SK-N-SH (cell line): ENCODE data around the gene CDH3. TPM values are rescaled to one million over a fixed set of nuclear protein-coding genes. Genes with fewer than 3 reads are reported as not detected.
A peak's percentile ranks its signal among the peaks of the same experiment; 100 is the strongest.

Experiments
- CTCF ChIA-PET: fragments of 300-600, 350-600 bp; formaldehyde crosslinking; extraction: SDS; loops from one replicate; lab custom pipeline; 2021; lab: Yijun Ruan, JAX
- POLR2A ChIA-PET: fragments of 350-600 bp; sonication (Branson Sonifier 250); formaldehyde crosslinking; extraction: SDS; loops from one replicate; lab custom pipeline; 2020; ENCODE audit warnings: antibody characterized with exemption, inconsistent platforms; lab: Yijun Ruan, JAX
- DNase-seq: peaks from one replicate; pipeline ENCODE4 v3.0.0; 2012
- H2AFZ ChIP-seq: fragments of 200-600 bp; sonication (generic); 2 replicates; pipeline ENCODE4 v1.8.1; 2016; ENCODE audit warnings: antibody characterized with exemption, mild to moderate bottlenecking, low read depth
- H3F3A ChIP-seq: fragments of 200-600 bp; sonication (generic); replicated peaks from 2 replicates; pipeline ENCODE3; 2016; ENCODE audit warnings: antibody characterized with exemption, mild to moderate bottlenecking; ENCODE audit not compliant: insufficient read depth
- H3K27ac ChIP-seq, 2 experiments: fragments of 200-500 bp in 1 of 2; fragments of 200-600 bp in 1 of 2; sonication (Bioruptor generic) in 1 of 2; sonication (generic), shearing (Covaris generic) in 1 of 2; 2 replicates each; pipeline versions ENCODE4 v1.5.1 to v1.6.1; 2014 to 2016; ENCODE audit warnings: low read depth in 2 of 2, inconsistent platforms in 1 of 2, low read length in 1 of 2, mild to moderate bottlenecking in 1 of 2, mixed read lengths in 1 of 2
- H3K27me3 ChIP-seq: fragments of 200-600 bp; sonication (generic), shearing (Covaris generic); 2 replicates; pipeline ENCODE4 v1.6.1; 2016; ENCODE audit warnings: mixed run types; ENCODE audit not compliant: insufficient read depth
- H3K36me3 ChIP-seq, 2 experiments: fragments of 200-500 bp in 1 of 2; fragments of 200-600 bp in 1 of 2; sonication (Bioruptor generic) in 1 of 2; sonication (generic) in 1 of 2; replicated peaks in 1 of 2; 2 replicates each; pipeline versions ENCODE3 to v1.5.1; 2014 to 2016; ENCODE audit warnings: low read length in 1 of 2, mild to moderate bottlenecking in 1 of 2; ENCODE audit not compliant: insufficient read depth in 2 of 2, control insufficient read depth in 1 of 2
- H3K4me1 ChIP-seq, 2 experiments: fragments of 200-500 bp in 1 of 2; fragments of 200-600 bp in 1 of 2; sonication (Bioruptor generic) in 1 of 2; sonication (generic), shearing (Covaris generic) in 1 of 2; 2 replicates each; pipeline versions ENCODE4 v1.5.1 to v1.6.1; 2014 to 2016; ENCODE audit warnings: low read depth in 1 of 2, low read length in 1 of 2, mixed run types in 1 of 2; ENCODE audit not compliant: insufficient read depth in 2 of 2, control insufficient read depth in 1 of 2
- H3K4me2 ChIP-seq: fragments of 200-600 bp; sonication (generic), shearing (Covaris generic); 2 replicates; pipeline ENCODE4 v1.6.1; 2017; ENCODE audit warnings: mixed run types
- H3K4me3 ChIP-seq, 2 experiments: fragments of 200-500 bp in 1 of 2; fragments of 200-600 bp in 1 of 2; sonication (Bioruptor generic) in 1 of 2; sonication (generic), shearing (Covaris generic) in 1 of 2; 2 replicates each; pipeline versions ENCODE4 v1.5.1 to v1.8.1; 2014 to 2016; ENCODE audit warnings: low read depth in 2 of 2, inconsistent platforms in 1 of 2, low read length in 1 of 2, mild to moderate bottlenecking in 1 of 2, mixed read lengths in 1 of 2, moderate library complexity in 1 of 2
- H3K79me2 ChIP-seq: fragments of 200-600 bp; sonication (generic); 2 replicates; pipeline ENCODE4 v1.8.1; 2017; ENCODE audit warnings: mild to moderate bottlenecking; ENCODE audit not compliant: insufficient read depth
- H3K9ac ChIP-seq: fragments of 200-600 bp; sonication (generic); 2 replicates; pipeline ENCODE4 v1.6.1; 2017; ENCODE audit warnings: mixed run types
- H3K9me2 ChIP-seq: fragments of 200-600 bp; sonication (generic); 2 replicates; pipeline ENCODE4 v1.6.1; 2017; ENCODE audit warnings: mixed run types
- H3K9me3 ChIP-seq: fragments of 200-600 bp; sonication (generic); 2 replicates; pipeline ENCODE4 v1.6.1; 2017; ENCODE audit warnings: mixed run types, mild to moderate bottlenecking, moderate library complexity
- H4K20me1 ChIP-seq: fragments of 200-600 bp; sonication (generic); 2 replicates; pipeline ENCODE4 v1.6.1; 2017; ENCODE audit warnings: mild to moderate bottlenecking, mixed run types; ENCODE audit not compliant: insufficient read depth
- EZH2phosphoT487 ChIP-seq: fragments of 200-600 bp; sonication (generic); IDR thresholded peaks from 2 replicates; pipeline ENCODE4 v1.6.1; 2017; ENCODE audit warnings: low read depth, mixed run types, mild to moderate bottlenecking, antibody characterized with exemption, moderate library complexity, borderline replicate concordance
- FOSL2 ChIP-seq: IDR thresholded peaks from 2 replicates; pipeline ENCODE4 v1.4.0; 2012; ENCODE audit warnings: low read depth, mild to moderate bottlenecking, moderate library complexity, borderline replicate concordance
- FOXJ3 ChIP-seq: sonication (generic); formaldehyde crosslinking; IDR thresholded peaks from 2 replicates; pipeline ENCODE4 v1.5.1; 2020; ENCODE audit warnings: mild to moderate bottlenecking, missing genetic modification reagents
- FOXM1 ChIP-seq: IDR thresholded peaks from 2 replicates; pipeline ENCODE4 v1.4.0; 2012; ENCODE audit warnings: low read depth, mild to moderate bottlenecking
- GABPA ChIP-seq: IDR thresholded peaks from 2 replicates; pipeline ENCODE4 v1.4.0; 2012; ENCODE audit warnings: low read depth, mild to moderate bottlenecking
- MEF2A ChIP-seq: IDR thresholded peaks from 2 replicates; pipeline ENCODE4 v1.4.0; 2012; ENCODE audit warnings: low read depth, borderline replicate concordance
- RAD21 ChIP-seq: IDR thresholded peaks from 2 replicates; pipeline ENCODE4 v1.6.1; 2012; ENCODE audit warnings: mild to moderate bottlenecking, low read length
- TEAD4 ChIP-seq: IDR thresholded peaks from 2 replicates; pipeline ENCODE4 v1.4.0; 2012; ENCODE audit warnings: mild to moderate bottlenecking, borderline replicate concordance; ENCODE audit not compliant: insufficient read depth
- YY1 ChIP-seq: IDR thresholded peaks from 2 replicates; pipeline ENCODE4 v1.4.0; 2012; ENCODE audit warnings: low read depth, mild to moderate bottlenecking
- WGBS: methylation state at CpG from one replicate; pipeline ENCODE4 v1.1.6; 2017; ENCODE audit warnings: low lambda C conversion rate; 5-methylcytosine and 5-hydroxymethylcytosine counted together
- polyA plus RNA-seq, 3 experiments: library from polyadenylated mRNA; depleted of rRNA; stranded (reverse); fragments of >200 nt; gene quantifications; 2 replicates each; pipeline ENCODE4 v1.2.3, GENCODE V29; 2012
- TF ChIP-seq, protein P1 (sequence below): IDR thresholded peaks from 2 replicates; pipeline ENCODE4 v1.4.0; 2012; ENCODE audit warnings: low read depth, borderline replicate concordance
- TF ChIP-seq, protein P2 (sequence below): IDR thresholded peaks from 2 replicates; pipeline ENCODE4; 2012
- TF ChIP-seq, protein P3 (sequence below): IDR thresholded peaks from 2 replicates; pipeline ENCODE4 v1.4.0; 2012; ENCODE audit warnings: low read depth, borderline replicate concordance

CDH3 gene
- polyA plus RNA-seq, 1 of the 3 experiments (the other 2 are of a cell fraction) = not detected

DNA sequence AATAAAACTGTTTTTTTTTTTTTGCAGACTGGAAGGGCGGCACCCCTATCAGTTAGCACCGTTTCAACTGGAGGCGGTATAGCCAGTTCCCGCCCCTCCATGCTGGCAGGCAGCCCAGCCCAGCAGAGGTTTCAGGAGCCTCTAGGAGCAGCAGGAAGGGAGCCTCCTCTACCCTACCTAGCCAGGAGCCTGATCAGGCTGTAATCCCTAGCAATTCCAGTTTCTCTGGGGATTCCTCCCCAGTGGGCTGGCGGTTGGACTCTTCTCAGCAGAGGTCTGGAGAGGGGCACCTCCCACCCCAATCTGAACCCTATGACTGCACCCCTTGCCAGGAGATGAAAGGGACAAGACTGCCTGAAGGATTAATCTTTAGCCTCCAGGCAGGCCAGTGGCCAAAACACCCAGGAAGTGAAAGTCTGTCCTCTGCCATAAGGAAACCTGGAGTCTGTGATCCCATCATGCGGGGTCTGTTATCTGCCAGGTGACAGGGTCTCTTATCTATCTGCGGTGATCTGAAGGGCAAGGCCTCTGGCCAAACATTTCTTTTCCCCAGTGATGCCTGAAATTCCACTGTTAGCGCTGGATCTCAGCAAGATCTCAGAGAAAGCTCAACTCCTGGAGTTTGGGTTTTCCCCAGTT lies 87.1 kb downstream of the CDH3 start:
- Histone ChIP-seq H3K36me3 (no peaks in the 10 kb centered on the region), H3K27ac (no peak overlapping the region), H3K79me2 (no peaks in the 10 kb centered on the region), H3K4me2 (no peak overlapping the region), H4K20me1 (no peaks in the 10 kb centered on the region), H2AFZ (no peak overlapping the region), H3K4me3 (no peak overlapping the region), H3K9me3 (no peaks in the 10 kb centered on the region), H3K4me1 (peaks cover 0 to 2% of the 10 kb centered on the region in 2 experiments; a peak in 1 of 4 replicates), H3K9me2 (no peaks in the 10 kb centered on the region), H3F3A (no peaks in the 10 kb centered on the region), H3K27me3 (peaks cover 9% of the 10 kb centered on the region; the same call in 1 of the 2 replicates), H3K9ac (no peak overlapping the region)
- ChIA-PET CTCF (no interaction called here), POLR2A (no interaction called here)
- DNase-seq = peak; percentile 61
- TF ChIP-seq GABPA = no peak
- WGBS = 30% methylated on average over 7 of the region's 8 CpGs

DNA sequence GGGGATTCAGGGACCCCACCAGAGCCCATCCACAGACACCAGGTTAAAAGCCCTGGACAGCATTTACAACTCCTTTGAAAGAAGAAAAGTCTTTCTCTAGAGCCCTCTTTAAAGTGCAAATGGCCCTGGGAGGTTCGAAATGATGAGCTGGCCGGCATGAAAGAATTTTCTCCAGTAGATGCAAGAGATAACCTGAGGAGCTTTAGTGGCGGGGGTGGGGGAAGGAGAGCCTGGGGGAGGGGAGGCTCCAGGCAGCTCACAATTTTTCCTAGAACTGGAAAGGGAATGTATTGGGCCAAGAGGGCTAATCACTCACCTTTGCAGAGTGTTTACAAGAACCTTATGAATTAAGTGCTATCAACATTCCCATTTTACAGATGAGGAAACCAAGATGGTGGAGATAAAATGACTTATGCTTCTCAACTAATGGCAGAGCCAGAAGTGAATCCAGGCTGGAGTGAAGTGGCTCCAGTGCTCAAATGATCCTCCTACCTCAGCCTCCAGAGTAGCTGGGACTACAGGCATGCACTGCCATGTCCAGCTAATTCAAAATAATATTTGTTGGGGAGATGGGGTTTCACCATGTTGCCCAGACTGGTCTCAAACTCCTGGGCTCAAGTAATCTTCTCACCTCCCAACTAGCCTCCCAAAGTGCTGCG lies 87.8 kb downstream of the CDH3 start:
- Histone ChIP-seq H4K20me1 (no peaks in the 10 kb centered on the region), H3K9me2 (no peaks in the 10 kb centered on the region), H3K27me3 (peaks cover 11% of the 10 kb centered on the region; the same call in 1 of the 2 replicates), H3K9ac (no peak overlapping the region), H3K27ac (no peak overlapping the region), H3K9me3 (no peaks in the 10 kb centered on the region), H3K36me3 (no peaks in the 10 kb centered on the region), H3K4me3 (no peak overlapping the region), H2AFZ (no peak overlapping the region), H3K4me1 (peaks cover 0 to 8% of the 10 kb centered on the region in 2 experiments; a peak in 1 of 4 replicates), H3K4me2 (no peak overlapping the region), H3F3A (no peaks in the 10 kb centered on the region), H3K79me2 (no peaks in the 10 kb centered on the region)
- no peak for DNase-seq
- CTCF ChIA-PET = no interaction called here
- POLR2A ChIA-PET = no interaction called here
- TF ChIP-seq FOXJ3 (CRISPR knock-in tag) (no peak), YY1 (no peak), RAD21 (no peak), FOSL2 (no peak), MEF2A (no peak), TEAD4 (no peak), FOXM1 (no peak), EZH2phosphoT487 (no peak)
- TF ChIP-seq, protein P1, sequence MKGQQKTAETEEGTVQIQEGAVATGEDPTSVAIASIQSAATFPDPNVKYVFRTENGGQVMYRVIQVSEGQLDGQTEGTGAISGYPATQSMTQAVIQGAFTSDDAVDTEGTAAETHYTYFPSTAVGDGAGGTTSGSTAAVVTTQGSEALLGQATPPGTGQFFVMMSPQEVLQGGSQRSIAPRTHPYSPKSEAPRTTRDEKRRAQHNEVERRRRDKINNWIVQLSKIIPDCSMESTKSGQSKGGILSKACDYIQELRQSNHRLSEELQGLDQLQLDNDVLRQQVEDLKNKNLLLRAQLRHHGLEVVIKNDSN = no peak
- TF ChIP-seq, protein P2, sequence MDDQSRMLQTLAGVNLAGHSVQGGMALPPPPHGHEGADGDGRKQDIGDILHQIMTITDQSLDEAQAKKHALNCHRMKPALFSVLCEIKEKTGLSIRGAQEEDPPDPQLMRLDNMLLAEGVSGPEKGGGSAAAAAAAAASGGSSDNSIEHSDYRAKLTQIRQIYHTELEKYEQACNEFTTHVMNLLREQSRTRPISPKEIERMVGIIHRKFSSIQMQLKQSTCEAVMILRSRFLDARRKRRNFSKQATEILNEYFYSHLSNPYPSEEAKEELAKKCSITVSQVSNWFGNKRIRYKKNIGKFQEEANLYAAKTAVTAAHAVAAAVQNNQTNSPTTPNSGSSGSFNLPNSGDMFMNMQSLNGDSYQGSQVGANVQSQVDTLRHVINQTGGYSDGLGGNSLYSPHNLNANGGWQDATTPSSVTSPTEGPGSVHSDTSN = no peak
- TF ChIP-seq, protein P3, sequence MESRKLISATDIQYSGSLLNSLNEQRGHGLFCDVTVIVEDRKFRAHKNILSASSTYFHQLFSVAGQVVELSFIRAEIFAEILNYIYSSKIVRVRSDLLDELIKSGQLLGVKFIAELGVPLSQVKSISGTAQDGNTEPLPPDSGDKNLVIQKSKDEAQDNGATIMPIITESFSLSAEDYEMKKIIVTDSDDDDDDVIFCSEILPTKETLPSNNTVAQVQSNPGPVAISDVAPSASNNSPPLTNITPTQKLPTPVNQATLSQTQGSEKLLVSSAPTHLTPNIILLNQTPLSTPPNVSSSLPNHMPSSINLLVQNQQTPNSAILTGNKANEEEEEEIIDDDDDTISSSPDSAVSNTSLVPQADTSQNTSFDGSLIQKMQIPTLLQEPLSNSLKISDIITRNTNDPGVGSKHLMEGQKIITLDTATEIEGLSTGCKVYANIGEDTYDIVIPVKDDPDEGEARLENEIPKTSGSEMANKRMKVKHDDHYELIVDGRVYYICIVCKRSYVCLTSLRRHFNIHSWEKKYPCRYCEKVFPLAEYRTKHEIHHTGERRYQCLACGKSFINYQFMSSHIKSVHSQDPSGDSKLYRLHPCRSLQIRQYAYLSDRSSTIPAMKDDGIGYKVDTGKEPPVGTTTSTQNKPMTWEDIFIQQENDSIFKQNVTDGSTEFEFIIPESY = no peak
- WGBS = 40% methylated on average over 4 of the region's 4 CpGs
